ENCODE data around the gene TNS1.

DNA sequence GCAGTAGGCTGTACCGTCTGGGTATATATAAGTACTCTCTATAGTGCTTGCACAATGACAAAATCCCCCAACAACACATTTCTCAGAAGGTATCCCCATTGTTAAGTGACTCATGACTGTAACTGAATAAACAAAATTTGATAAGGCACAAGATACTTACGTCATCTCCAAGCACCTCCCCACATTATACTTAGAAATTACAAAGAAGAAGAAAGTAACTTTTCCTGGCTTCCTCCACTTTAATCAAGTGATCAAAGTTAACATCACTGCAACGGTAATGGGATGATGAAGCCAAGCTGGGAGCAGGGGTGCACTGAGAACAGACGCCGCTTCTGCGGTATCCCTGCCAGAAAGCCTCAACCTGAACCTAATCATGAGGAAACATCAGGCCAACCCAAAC is 9.7 kb downstream of the TNS1 start:
- TF ChIP-seq, protein P1, sequence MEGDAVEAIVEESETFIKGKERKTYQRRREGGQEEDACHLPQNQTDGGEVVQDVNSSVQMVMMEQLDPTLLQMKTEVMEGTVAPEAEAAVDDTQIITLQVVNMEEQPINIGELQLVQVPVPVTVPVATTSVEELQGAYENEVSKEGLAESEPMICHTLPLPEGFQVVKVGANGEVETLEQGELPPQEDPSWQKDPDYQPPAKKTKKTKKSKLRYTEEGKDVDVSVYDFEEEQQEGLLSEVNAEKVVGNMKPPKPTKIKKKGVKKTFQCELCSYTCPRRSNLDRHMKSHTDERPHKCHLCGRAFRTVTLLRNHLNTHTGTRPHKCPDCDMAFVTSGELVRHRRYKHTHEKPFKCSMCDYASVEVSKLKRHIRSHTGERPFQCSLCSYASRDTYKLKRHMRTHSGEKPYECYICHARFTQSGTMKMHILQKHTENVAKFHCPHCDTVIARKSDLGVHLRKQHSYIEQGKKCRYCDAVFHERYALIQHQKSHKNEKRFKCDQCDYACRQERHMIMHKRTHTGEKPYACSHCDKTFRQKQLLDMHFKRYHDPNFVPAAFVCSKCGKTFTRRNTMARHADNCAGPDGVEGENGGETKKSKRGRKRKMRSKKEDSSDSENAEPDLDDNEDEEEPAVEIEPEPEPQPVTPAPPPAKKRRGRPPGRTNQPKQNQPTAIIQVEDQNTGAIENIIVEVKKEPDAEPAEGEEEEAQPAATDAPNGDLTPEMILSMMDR (IDR thresholded peaks at IDR 0.05; ENCODE audit: low read length): no peak
- TF ChIP-seq EZH2 (optimal IDR thresholded peaks at IDR 0.05; ENCODE audit: low read depth, low read length) (no peak), EZH2phosphoT487 (IDR thresholded peaks at IDR 0.05; ENCODE audit: low read length) (no peak)

Data from MM.1S (cell line).